ENCODE data around the gene FAM200C.
"Not testable (repeated sequence)": the region's sequence is repeated elsewhere in the genome, so short reads cannot be mapped to it uniquely, and the experiment has no call there.

GRCh38 chr5:160436661-160437060 is 36.8 kb upstream of the FAM200C start:
- TF ChIP-seq POLR2A (IDR thresholded peaks at IDR 0.05; ENCODE audit: low read depth); EP300 (IDR thresholded peaks at IDR 0.05); POLR2AphosphoS5 (IDR thresholded peaks at IDR 0.05): not testable (repeated sequence)
- TF ChIP-seq, protein P1, sequence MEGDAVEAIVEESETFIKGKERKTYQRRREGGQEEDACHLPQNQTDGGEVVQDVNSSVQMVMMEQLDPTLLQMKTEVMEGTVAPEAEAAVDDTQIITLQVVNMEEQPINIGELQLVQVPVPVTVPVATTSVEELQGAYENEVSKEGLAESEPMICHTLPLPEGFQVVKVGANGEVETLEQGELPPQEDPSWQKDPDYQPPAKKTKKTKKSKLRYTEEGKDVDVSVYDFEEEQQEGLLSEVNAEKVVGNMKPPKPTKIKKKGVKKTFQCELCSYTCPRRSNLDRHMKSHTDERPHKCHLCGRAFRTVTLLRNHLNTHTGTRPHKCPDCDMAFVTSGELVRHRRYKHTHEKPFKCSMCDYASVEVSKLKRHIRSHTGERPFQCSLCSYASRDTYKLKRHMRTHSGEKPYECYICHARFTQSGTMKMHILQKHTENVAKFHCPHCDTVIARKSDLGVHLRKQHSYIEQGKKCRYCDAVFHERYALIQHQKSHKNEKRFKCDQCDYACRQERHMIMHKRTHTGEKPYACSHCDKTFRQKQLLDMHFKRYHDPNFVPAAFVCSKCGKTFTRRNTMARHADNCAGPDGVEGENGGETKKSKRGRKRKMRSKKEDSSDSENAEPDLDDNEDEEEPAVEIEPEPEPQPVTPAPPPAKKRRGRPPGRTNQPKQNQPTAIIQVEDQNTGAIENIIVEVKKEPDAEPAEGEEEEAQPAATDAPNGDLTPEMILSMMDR (IDR thresholded peaks at IDR 0.05), result not testable (repeated sequence)

Data from esophagus muscularis mucosa (tissue), 4 donors.